ENCODE data around the gene PIM1. TPM values are rescaled to one million over a fixed set of nuclear protein-coding genes. Genes with fewer than 3 reads are reported as not detected.
A peak's percentile ranks its signal among the peaks of the same experiment; 100 is the strongest.

The PIM1 gene
- total RNA-seq, 2 donors from 2014 or later = 246 to 403 TPM

DNA sequence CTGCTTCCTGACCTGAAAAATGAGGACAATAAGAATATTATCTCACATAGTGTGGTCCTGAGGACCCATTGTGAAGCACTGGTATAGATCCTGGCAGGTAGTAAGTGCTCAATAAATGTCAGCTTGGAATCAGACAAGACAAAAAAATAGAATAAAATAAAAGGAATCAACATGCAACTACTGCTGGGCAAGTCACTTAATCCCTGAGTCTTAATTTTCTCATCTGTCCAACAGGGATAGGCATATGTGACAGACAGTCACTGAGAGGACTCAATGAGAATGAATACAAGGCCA is 38.0 kb upstream of the PIM1 start:
- ATAC-seq (replicated peaks) = no peak
- Mint-ChIP-seq H3K27me3 (no peaks in the 10 kb centered on the region), H3K4me1 (peaks cover 24% of the 10 kb centered on the region), H3K9me3 (no peaks in the 10 kb centered on the region), H3K36me3 (ENCODE audit: low read depth) (no peaks in the 10 kb centered on the region), H3K4me3 (no peak overlapping the region), H3K27ac (peak overlapping the region; percentile 30)

DNA sequence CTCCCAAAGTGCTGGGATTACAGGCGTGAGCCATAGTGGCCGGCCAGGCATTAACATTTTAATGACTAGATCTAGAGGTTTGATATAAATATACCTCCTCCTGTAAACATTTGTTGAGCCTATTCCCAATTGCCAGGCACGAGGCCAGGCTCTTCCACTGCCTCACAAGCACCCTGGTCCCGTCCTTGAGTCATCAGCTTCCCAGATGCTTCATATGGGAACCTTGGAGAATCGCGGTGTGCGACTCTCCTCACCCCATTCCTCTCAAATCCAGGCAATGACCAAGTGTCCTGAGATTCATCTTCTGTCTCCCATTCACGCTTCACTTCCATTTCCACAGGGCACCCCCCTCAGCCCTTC is 35.9 kb upstream of the PIM1 start:
- Mint-ChIP-seq H3K4me3 (peak overlapping the region; percentile 75), H3K27ac (peak overlapping the region; percentile 94), H3K36me3 (ENCODE audit: low read depth) (no peaks in the 10 kb centered on the region), H3K27me3 (no peaks in the 10 kb centered on the region), H3K9me3 (no peaks in the 10 kb centered on the region), H3K4me1 (peaks cover 39% of the 10 kb centered on the region)
- ATAC-seq (replicated peaks) = no peak

DNA sequence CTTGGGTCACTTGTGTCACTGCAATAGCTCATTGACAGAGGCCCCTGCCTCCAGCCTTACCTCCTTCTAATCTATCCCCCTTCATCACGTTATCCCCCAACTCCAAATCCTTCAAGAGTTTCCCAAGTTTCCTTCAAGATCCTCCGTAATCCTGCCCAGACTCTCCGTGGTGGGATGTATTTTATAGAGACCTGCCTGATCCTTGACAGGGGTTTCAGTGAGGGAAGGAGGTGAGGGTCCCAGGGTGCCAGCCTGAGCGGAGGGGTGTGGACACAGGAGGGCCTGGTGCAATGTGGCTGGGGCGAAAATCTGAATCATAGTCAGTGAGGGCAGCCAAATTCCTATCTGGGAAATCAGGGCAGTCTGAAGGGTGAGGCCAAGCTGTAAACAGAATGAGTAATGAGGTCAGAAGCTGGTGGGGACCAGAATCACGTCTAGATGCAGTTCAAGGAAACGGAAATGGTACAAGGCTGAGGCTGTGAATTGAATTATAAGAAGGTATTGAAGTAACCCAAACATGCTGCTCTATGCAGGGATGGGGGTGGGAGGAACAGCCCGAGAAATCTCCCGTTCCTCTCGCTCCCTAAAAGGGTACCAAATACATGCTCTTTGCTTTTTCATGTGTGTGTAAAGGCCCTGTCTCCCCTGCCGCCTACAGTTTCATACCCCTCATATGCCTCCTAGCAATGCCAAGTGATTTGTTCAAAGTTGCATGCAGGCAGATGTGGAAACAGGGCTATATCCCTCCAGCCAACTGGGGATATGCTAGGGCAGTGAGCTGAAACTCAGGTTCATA is 35.4 kb upstream of the PIM1 start:
- Mint-ChIP-seq H3K27ac (peak overlapping the region; percentile 94), H3K36me3 (ENCODE audit: low read depth) (no peaks in the 10 kb centered on the region), H3K27me3 (no peaks in the 10 kb centered on the region), H3K4me3 (peak overlapping the region; percentile 75), H3K9me3 (no peaks in the 10 kb centered on the region), H3K4me1 (peaks cover 39% of the 10 kb centered on the region)
- ATAC-seq (replicated peaks) = peak; percentile 69

DNA sequence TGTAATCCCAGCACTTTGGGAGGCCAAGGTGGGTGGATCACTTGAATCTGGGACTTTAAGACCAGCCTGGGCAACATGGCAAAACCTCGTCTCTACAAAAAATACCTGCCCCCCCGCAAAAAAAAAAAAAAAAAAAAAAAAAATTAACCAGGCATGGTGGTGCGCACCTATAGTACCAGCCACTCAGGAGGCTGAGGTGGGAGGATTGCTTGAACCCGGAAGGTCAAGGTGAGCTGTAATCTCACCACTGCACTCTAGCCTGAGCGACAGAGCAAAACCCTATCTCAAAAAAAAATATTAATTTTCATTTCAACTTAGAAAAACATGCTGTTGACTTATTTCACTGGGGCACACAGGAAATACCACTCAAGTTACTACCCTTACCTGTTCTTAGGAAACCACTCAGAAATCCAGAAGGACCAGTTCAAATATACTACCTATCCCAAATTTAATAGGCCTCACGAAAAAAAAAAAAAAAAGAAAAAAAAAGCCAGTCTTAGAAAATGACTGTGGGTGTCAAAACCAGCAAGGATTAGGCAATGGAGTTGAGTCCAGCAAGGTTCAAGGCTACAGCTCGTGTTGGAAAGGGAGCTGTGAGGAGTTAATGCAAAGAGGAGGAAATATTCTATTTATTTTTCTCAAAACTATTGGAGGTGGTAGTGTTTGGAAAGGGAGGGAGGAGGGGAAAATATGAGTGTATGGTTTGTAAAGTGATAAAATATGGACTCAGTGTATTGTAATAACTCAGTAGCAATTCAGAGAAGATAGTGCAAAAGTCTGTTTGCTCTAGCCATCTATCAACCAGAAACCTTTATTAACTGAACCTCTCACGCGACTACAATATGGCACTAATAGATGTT is 33.9 kb upstream of the PIM1 start:
- Mint-ChIP-seq H3K4me1 (peaks cover 30% of the 10 kb centered on the region), H3K36me3 (ENCODE audit: low read depth) (no peaks in the 10 kb centered on the region), H3K9me3 (no peaks in the 10 kb centered on the region), H3K27ac (peak overlapping the region; percentile 96), H3K4me3 (peak overlapping the region; percentile 79), H3K27me3 (no peaks in the 10 kb centered on the region)
- ATAC-seq (replicated peaks) = no peak

GRCh38 chr6:37136821-37137200 is 33.1 kb upstream of the PIM1 start:
- no peak for ATAC-seq (replicated peaks)
- H3K4me1 Mint-ChIP-seq = peaks cover 37% of the 10 kb centered on the region
- peak overlapping the region; percentile 79 for H3K4me3 Mint-ChIP-seq
- H3K36me3 Mint-ChIP-seq (ENCODE audit: low read depth) = no peaks in the 10 kb centered on the region
- H3K27me3 Mint-ChIP-seq = no peaks in the 10 kb centered on the region
- no peaks in the 10 kb centered on the region for H3K9me3 Mint-ChIP-seq
- peak overlapping the region; percentile 96 for H3K27ac Mint-ChIP-seq

DNA sequence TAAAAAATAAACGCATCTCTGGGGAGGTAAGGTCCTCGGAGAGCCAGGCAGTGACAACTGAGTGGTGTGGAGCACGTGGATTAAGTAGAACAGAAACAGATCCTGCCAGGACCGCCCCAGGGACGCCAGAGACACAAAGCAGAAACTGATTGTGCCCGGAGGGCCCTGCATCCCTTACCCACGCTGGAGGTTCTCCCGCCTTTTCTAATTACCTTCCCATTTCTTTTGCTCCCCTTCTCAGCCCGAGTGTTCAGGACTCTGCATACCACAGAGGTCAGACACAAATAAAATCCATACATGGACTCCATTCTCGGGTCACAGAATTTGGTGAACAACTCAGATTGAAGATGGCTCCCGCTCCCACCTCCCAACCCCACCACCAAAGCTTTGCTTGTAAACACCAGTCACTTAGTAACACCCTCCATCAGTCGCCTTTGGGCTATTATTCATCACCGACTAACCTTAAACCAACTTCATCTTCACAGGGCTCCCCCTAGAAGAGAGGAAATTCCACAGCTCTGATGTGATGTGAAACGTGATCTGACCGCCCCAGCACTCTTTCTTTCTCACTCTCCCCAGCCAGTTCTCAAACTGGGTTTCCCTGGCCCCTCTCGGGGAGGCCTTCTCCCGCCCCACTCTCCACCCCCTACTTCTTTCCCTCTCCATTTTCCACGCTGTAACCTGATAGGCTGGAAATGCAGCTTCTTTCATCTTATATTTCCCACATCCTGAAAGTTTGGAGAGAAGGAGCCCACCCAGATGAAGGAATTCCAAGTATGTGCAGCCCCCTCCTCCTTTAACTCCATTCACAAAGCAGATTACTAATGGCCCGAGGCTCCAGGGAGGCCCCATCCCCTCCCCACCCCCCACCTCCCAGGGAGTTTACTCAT is 32.5 kb upstream of the PIM1 start:
- Mint-ChIP-seq H3K27me3 (no peaks in the 10 kb centered on the region), H3K36me3 (ENCODE audit: low read depth) (no peaks in the 10 kb centered on the region), H3K4me3 (peak overlapping the region; percentile 79), H3K27ac (peak overlapping the region; percentile 96), H3K4me1 (peaks cover 43% of the 10 kb centered on the region), H3K9me3 (no peaks in the 10 kb centered on the region)
- peak; percentile 83 for ATAC-seq (replicated peaks)

GRCh38 chr6:37138856-37139229 is 31.1 kb upstream of the PIM1 start:
- peaks cover 48% of the 10 kb centered on the region for H3K4me1 Mint-ChIP-seq
- H3K27me3 Mint-ChIP-seq = no peaks in the 10 kb centered on the region
- no peak for ATAC-seq (replicated peaks)
- H3K36me3 Mint-ChIP-seq (ENCODE audit: low read depth) = no peaks in the 10 kb centered on the region
- no peaks in the 10 kb centered on the region for H3K9me3 Mint-ChIP-seq
- H3K4me3 Mint-ChIP-seq = peak overlapping the region; percentile 79
- no peak overlapping the region for H3K27ac Mint-ChIP-seq

- no peak for ATAC-seq (replicated peaks)
- H3K36me3 Mint-ChIP-seq (ENCODE audit: low read depth) = no peaks in the 10 kb centered on the region
- no peak overlapping the region for H3K27ac Mint-ChIP-seq
- H3K27me3 Mint-ChIP-seq = no peaks in the 10 kb centered on the region
- no peaks in the 10 kb centered on the region for H3K9me3 Mint-ChIP-seq
- no peak overlapping the region for H3K4me3 Mint-ChIP-seq
- H3K4me1 Mint-ChIP-seq = peaks cover 43% of the 10 kb centered on the region
Measured at GRCh38 chr6:37139230-37139962, 30.6 kb upstream of the PIM1 start.

DNA sequence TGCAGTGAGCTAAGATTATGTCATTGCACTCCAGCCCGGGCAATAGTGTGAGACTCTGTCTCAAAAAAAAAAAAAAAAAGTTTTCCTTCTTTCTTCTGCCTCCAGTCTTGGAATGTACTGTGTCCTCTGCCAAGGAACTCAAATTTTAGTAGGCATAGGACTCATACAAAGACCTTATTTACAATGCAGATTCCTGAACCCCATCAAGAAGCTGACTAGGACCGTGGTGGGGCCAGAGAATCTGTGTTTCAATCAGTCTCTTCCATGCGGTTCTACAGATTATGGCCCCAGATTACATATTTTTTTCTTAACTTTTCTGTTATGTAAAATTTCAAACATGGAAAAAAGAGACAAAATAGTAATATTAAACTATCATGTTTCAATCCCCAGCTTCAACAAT is 29.8 kb upstream of the PIM1 start:
- peaks cover 36% of the 10 kb centered on the region for H3K4me1 Mint-ChIP-seq

GRCh38 chr6:37141281-37142049 is 28.5 kb upstream of the PIM1 start:
- peak; percentile 42 for ATAC-seq (replicated peaks)
- Mint-ChIP-seq H3K4me1 (peaks cover 36% of the 10 kb centered on the region), H3K27ac (peak overlapping the region; percentile 25), H3K27me3 (no peaks in the 10 kb centered on the region), H3K9me3 (no peaks in the 10 kb centered on the region), H3K36me3 (ENCODE audit: low read depth) (no peaks in the 10 kb centered on the region), H3K4me3 (peak overlapping the region; percentile 34)

More for the DNA sequence above, 29.8 kb upstream of the PIM1 start:
- no peak overlapping the region for H3K27ac Mint-ChIP-seq
- no peaks in the 10 kb centered on the region for H3K36me3 Mint-ChIP-seq (ENCODE audit: low read depth)
- no peaks in the 10 kb centered on the region for H3K9me3 Mint-ChIP-seq
- no peak overlapping the region for H3K4me3 Mint-ChIP-seq
- H3K27me3 Mint-ChIP-seq = no peaks in the 10 kb centered on the region
- no peak for ATAC-seq (replicated peaks)

DNA sequence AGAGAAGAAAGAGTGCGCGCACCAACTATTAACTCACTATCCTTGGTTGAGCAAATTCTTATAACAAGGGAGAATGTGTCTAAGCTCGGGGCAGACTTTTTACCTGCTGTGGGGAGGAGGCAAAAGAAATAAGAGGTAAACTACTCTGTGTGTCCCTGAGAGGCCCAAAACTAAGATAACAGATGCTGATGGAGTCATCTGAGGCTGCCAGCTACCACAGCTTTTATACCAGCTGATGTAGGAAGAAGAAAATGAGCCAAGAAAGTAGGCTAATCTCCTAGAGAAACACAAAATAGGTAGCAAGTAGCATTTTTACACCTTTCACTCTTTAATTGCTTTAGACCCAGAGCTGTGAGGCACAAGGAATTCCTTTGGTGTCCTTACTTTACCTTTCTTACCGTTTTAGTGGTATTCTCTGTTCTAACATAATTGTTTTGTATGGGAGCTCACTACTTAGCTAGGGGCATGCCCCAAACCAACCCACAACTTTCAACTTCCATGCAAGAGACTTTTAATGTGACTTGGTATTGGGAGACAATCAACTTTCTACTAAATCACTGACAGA is 27.8 kb upstream of the PIM1 start:
- Mint-ChIP-seq H3K36me3 (ENCODE audit: low read depth) (no peaks in the 10 kb centered on the region), H3K27me3 (no peaks in the 10 kb centered on the region), H3K4me1 (peaks cover 33% of the 10 kb centered on the region), H3K27ac (peak overlapping the region; percentile 25), H3K4me3 (peak overlapping the region; percentile 34), H3K9me3 (no peaks in the 10 kb centered on the region)
- ATAC-seq (replicated peaks) = peak; percentile 16

DNA sequence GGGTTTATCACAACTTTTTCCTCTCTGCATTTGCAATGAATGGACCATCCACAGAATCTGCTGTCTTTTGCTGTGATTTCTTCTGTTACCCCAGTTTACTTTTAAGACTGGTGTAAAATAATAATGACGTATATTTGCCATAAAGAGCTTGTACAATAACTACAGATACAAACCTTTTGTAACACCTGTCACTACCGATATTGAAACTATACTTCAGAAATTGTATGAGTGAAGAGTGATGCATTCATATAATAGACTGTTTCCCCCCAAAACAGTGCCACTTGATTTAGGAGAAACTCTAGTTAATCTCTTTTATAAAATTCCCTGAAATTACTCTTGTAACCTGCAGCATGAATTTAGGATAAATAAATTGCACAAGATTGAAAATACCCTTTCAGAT is 26.4 kb upstream of the PIM1 start:
- H3K27me3 Mint-ChIP-seq = no peaks in the 10 kb centered on the region
- peak overlapping the region; percentile 69 for H3K27ac Mint-ChIP-seq
- no peaks in the 10 kb centered on the region for H3K36me3 Mint-ChIP-seq (ENCODE audit: low read depth)
- ATAC-seq (replicated peaks) = peak; percentile 26
- H3K9me3 Mint-ChIP-seq = no peaks in the 10 kb centered on the region
- H3K4me1 Mint-ChIP-seq = peaks cover 20% of the 10 kb centered on the region
- H3K4me3 Mint-ChIP-seq = no peak overlapping the region

- Mint-ChIP-seq H3K36me3 (ENCODE audit: low read depth) (no peaks in the 10 kb centered on the region), H3K4me1 (peaks cover 20% of the 10 kb centered on the region), H3K9me3 (no peaks in the 10 kb centered on the region), H3K27me3 (no peaks in the 10 kb centered on the region), H3K27ac (no peak overlapping the region), H3K4me3 (no peak overlapping the region)
- no peak for ATAC-seq (replicated peaks)
Measured at GRCh38 chr6:37145443-37145842, 24.5 kb upstream of the PIM1 start.

Measured in activated T-helper 17 cell treated with anti-CD3 and anti-CD28 coated beads, Interleukin-2, amount 50 U/mL, for 72 hours (primary cell).